Measurements from ENCODE around the gene HRNR. TPM values are rescaled to one million over a fixed set of nuclear protein-coding genes. Genes with fewer than 3 reads are reported as not detected.

The HRNR gene
- total RNA-seq, 4 donors from 2014 or later = not detected

GRCh38 chr1:152244576-152245273 lies 20.7 kb upstream of the HRNR start:
- TF ChIP-seq CTCF (IDR thresholded peaks at IDR 0.05) (no peak), POLR2A (IDR thresholded peaks at IDR 0.05) (no peak), EP300 (IDR thresholded peaks at IDR 0.05; ENCODE audit: low read depth) (no peak), POLR2AphosphoS5 (IDR thresholded peaks at IDR 0.05) (no peak)
- 57 to 58% methylated on average over 2 of the region's 2 CpGs for WGBS, 2 donors (ENCODE audit: low coverage in 1 of 2)
- no peak overlapping the region for H3K4me3 ChIP-seq
- in situ Hi-C loops (cut with MboI; ENCODE audit: low pct_ligation_motif_present in 1 of 4, low pct_unique_long_range_greater_than_20kb in 1 of 4, low sequenced_read_pairs in 3 of 4) (no loop called here), intact Hi-C loops (cut with DNase I; ENCODE audit: low total_unique reads) (no loop called here)
- H3K27ac ChIP-seq = no peak overlapping the region
- no peaks in the 10 kb centered on the region for H3K36me3 ChIP-seq
- H3K27me3 ChIP-seq = no peaks in the 10 kb centered on the region
- no peaks in the 10 kb centered on the region for H3K4me1 ChIP-seq
- H3K9me3 ChIP-seq = no peaks in the 10 kb centered on the region
- no peak for DNase-seq

GRCh38 chr1:152237093-152237492 lies 13.1 kb upstream of the HRNR start:
- intact Hi-C loops (cut with DNase I; ENCODE audit: low total_unique reads) = no loop called here
- no peaks in the 10 kb centered on the region for H3K36me3 ChIP-seq
- WGBS, 2 donors (ENCODE audit: low coverage in 1 of 2) = 83 to 85% methylated on average over 1 of the region's 1 CpG
- no peaks in the 10 kb centered on the region for H3K9me3 ChIP-seq
- TF ChIP-seq CTCF (IDR thresholded peaks at IDR 0.05) (no peak), EP300 (IDR thresholded peaks at IDR 0.05; ENCODE audit: low read depth) (no peak), POLR2AphosphoS5 (IDR thresholded peaks at IDR 0.05) (no peak), POLR2A (IDR thresholded peaks at IDR 0.05) (no peak)
- in situ Hi-C loops (cut with MboI; ENCODE audit: low pct_ligation_motif_present in 1 of 4, low pct_unique_long_range_greater_than_20kb in 1 of 4, low sequenced_read_pairs in 3 of 4) = no loop called here
- no peak overlapping the region for H3K27ac ChIP-seq
- no peak overlapping the region for H3K4me3 ChIP-seq
- H3K4me1 ChIP-seq = no peaks in the 10 kb centered on the region
- no peaks in the 10 kb centered on the region for H3K27me3 ChIP-seq
- no peak for DNase-seq

- H3K4me3 ChIP-seq = no peak overlapping the region
- no peaks in the 10 kb centered on the region for H3K27me3 ChIP-seq
- TF ChIP-seq CTCF (IDR thresholded peaks at IDR 0.05) (no peak), EP300 (IDR thresholded peaks at IDR 0.05; ENCODE audit: low read depth) (no peak), POLR2AphosphoS5 (IDR thresholded peaks at IDR 0.05) (no peak), POLR2A (IDR thresholded peaks at IDR 0.05) (no peak)
- H3K36me3 ChIP-seq = no peaks in the 10 kb centered on the region
- no peaks in the 10 kb centered on the region for H3K4me1 ChIP-seq
- no peaks in the 10 kb centered on the region for H3K9me3 ChIP-seq
- H3K27ac ChIP-seq = no peak overlapping the region
- in situ Hi-C loops (cut with MboI; ENCODE audit: low pct_ligation_motif_present in 1 of 4, low pct_unique_long_range_greater_than_20kb in 1 of 4, low sequenced_read_pairs in 3 of 4) = no loop called here
- intact Hi-C loops (cut with DNase I; ENCODE audit: low total_unique reads) = no loop called here
- 43 to 75% methylated on average over 1 to 3 of the region's 3 CpGs for WGBS, 2 donors (ENCODE audit: low coverage in 1 of 2)
- DNase-seq = no peak
These were observed 4.8 kb upstream of the HRNR start for GRCh38 chr1:152228831-152229230.

- in situ Hi-C loops (cut with MboI; ENCODE audit: low pct_ligation_motif_present in 1 of 4, low pct_unique_long_range_greater_than_20kb in 1 of 4, low sequenced_read_pairs in 3 of 4) = no loop called here
- Histone ChIP-seq H3K4me1 (no peaks in the 10 kb centered on the region), H3K36me3 (no peaks in the 10 kb centered on the region), H3K27me3 (no peaks in the 10 kb centered on the region), H3K9me3 (no peaks in the 10 kb centered on the region), H3K27ac (no peak overlapping the region), H3K4me3 (no peak overlapping the region)
- 88 to 89% methylated on average over 1 of the region's 1 CpG for WGBS, 2 donors (ENCODE audit: low coverage in 1 of 2)
- TF ChIP-seq EP300 (IDR thresholded peaks at IDR 0.05; ENCODE audit: low read depth) (no peak), POLR2A (IDR thresholded peaks at IDR 0.05) (no peak), POLR2AphosphoS5 (IDR thresholded peaks at IDR 0.05) (no peak), CTCF (IDR thresholded peaks at IDR 0.05) (no peak)
- no peak for DNase-seq
- intact Hi-C loops (cut with DNase I; ENCODE audit: low total_unique reads) = no loop called here
These were observed 3.4 kb upstream of the HRNR start for GRCh38 chr1:152227310-152227928.

Measured in transverse colon (tissue), 4 donors.